ENCODE results near the gene IRF2BPL. TPM values are rescaled to one million over a fixed set of nuclear protein-coding genes. Genes with fewer than 3 reads are reported as not detected.

IRF2BPL gene
- total and polyA plus RNA-seq, 9 of the 15 experiments (the other 6 are each of a cell fraction or from before 2014, with no cell fraction given), result 0.52 to 21.6 (median 2.5) TPM

- Histone ChIP-seq H3K9me1 (ENCODE audit: control insufficient read depth, insufficient read depth, low read length) (no peaks in the 10 kb centered on the region), H3K9ac (ENCODE audit: insufficient read depth in 1 of 2, low read depth in 2 of 2, low read length in 2 of 2) (peak overlapping the region in 1 of 2 experiments; percentile 28; a peak in 1 of 4 replicates), H3K27ac (ENCODE audit: extremely low read depth, low read depth, low read length) (no peak overlapping the region), H4K20me1 (replicated peaks; ENCODE audit: control insufficient read depth, insufficient read depth, low read length) (no peaks in the 10 kb centered on the region), H3K27me3 (ENCODE audit: control insufficient read depth in 2 of 2, insufficient read depth in 2 of 2, low read length in 2 of 2) (no peaks in the 10 kb centered on the region), H3K4me3 (no peak overlapping the region), H3K4me1 (replicated peaks in 1 of 2; ENCODE audit: control insufficient read depth in 2 of 2, insufficient read depth in 2 of 2, low read length in 2 of 2) (peaks cover 38 to 42% of the 10 kb centered on the region in 2 experiments), H2AFZ (ENCODE audit: low read depth, low read length) (peak overlapping the region; percentile 87), H3K79me2 (ENCODE audit: control insufficient read depth, insufficient read depth, low read length) (no peaks in the 10 kb centered on the region), H3K4me2 (ENCODE audit: insufficient read depth, low read length) (no peak overlapping the region), H3K9me3 (replicated peaks; ENCODE audit: control insufficient read depth, insufficient read depth, low read depth, low read length) (no peaks in the 10 kb centered on the region), H3K36me3 (ENCODE audit: control insufficient read depth, insufficient read depth, low read length) (no peaks in the 10 kb centered on the region)
- FAIRE-seq, result no peak
- no peak for DNase-seq (ENCODE audit: extremely low read depth in 1 of 4, low spot score in 3 of 4)
- intact Hi-C loops (cut with micrococcal nuclease) (no loop called here), in situ Hi-C loops (cut with MboI) (no loop called here)
- BruUV-seq (replicated peaks), result no TSS peak
- no peak for ATAC-seq
- WGBS (ENCODE audit: insufficient coverage, low coverage, missing lambda C conversion rate), result 55% methylated on average over 6 of the region's 6 CpGs
- POLR2A ChIA-PET, result interaction anchor here (0.8 to 0.9 kb wide), 2 partner anchors 9 to 60 kb away, joined by 3 to 4 read pairs; no protein-coding TSS in a partner anchor
- CTCF ChIA-PET (ENCODE audit: low intra/inter-chr PET ratio), result no interaction called here
- TF ChIP-seq CEBPG (CRISPR knock-in tag; IDR thresholded peaks at IDR 0.05) (peak; percentile 30; the same call in 1 of the 2 replicates), CEBPG (tag; conservative IDR thresholded peaks at IDR 0.05 in 1 of 2, IDR thresholded peaks at IDR 0.05 in 1 of 2) (peak; percentile 41 to 57; a peak in 3 of 4 replicates), L3MBTL2 (IDR thresholded peaks at IDR 0.05) (0 out of 2 replicates have a peak, but pooled peaks have one; percentile 15), ZNF583 (CRISPR knock-in tag; IDR thresholded peaks at IDR 0.05) (0 out of 2 replicates have a peak, but pooled peaks have one; percentile 34), E2F8 (IDR thresholded peaks at IDR 0.05; ENCODE audit: low read depth, partially characterized antibody) (no peak), ZNF589 (CRISPR knock-in tag; IDR thresholded peaks at IDR 0.05; ENCODE audit: low read depth) (peak; percentile 37; the same call in 1 of the 2 replicates), MNT (conservative IDR thresholded peaks at IDR 0.05) (no peak)
- TF ChIP-seq, protein P1, sequence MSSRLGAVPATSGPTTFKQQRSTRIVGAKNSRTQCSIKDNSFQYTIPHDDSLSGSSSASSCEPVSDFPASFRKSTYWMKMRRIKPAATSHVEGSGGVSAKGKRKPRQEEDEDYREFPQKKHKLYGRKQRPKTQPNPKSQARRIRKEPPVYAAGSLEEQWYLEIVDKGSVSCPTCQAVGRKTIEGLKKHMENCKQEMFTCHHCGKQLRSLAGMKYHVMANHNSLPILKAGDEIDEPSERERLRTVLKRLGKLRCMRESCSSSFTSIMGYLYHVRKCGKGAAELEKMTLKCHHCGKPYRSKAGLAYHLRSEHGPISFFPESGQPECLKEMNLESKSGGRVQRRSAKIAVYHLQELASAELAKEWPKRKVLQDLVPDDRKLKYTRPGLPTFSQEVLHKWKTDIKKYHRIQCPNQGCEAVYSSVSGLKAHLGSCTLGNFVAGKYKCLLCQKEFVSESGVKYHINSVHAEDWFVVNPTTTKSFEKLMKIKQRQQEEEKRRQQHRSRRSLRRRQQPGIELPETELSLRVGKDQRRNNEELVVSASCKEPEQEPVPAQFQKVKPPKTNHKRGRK (tag; IDR thresholded peaks at IDR 0.05), result no peak
- TF ChIP-seq, protein P2, sequence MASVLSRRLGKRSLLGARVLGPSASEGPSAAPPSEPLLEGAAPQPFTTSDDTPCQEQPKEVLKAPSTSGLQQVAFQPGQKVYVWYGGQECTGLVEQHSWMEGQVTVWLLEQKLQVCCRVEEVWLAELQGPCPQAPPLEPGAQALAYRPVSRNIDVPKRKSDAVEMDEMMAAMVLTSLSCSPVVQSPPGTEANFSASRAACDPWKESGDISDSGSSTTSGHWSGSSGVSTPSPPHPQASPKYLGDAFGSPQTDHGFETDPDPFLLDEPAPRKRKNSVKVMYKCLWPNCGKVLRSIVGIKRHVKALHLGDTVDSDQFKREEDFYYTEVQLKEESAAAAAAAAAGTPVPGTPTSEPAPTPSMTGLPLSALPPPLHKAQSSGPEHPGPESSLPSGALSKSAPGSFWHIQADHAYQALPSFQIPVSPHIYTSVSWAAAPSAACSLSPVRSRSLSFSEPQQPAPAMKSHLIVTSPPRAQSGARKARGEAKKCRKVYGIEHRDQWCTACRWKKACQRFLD (CRISPR knock-in tag; IDR thresholded peaks at IDR 0.05), result peak; percentile 66; the same call in 1 of the 2 replicates
Measured at GRCh38 chr14:77036484-77037214, 8.1 kb upstream of the IRF2BPL start.

Data from K562 (cell line).